Stimulated activated CD8-positive, alpha-beta memory T cell treated with anti-CD3 and anti-CD28 coated beads, Interleukin-12 subunit alpha, Interleukin-12 subunit beta, amount 100 ng/mL, for 24 hours (primary cell): ENCODE results near the gene CFHR4.
"Not testable (repeated sequence)": the region's sequence is repeated elsewhere in the genome, so short reads cannot be mapped to it uniquely, and the experiment has no call there.

Experiments
- DNase-seq: peaks from one replicate; pipeline ENCODE4 v3.0.0-alpha.2; 2020; ENCODE audit errors: extremely low read depth

CFHR4 gene

DNA sequence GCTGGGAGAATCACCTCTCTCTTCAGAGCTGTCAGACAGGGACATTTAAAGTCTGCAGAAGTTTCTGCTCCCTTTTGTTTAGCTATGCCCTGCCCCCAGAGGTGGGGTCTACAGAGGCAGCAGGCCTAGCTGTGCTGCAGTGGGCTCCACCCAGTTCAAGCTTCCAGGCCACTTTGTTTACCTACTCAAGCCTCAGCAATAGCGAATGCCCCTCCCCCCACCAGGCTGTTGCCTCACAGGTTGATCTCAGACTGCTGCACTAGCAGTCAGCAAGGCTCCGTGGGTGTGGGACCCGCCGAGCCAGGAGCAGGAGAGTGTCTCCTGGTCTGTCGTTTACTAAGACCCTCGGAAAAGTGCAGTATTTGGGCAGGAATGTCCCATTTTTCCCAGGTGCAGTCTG lies 53.6 kb downstream of the CFHR4 start:
- not testable (repeated sequence) for DNase-seq

DNA sequence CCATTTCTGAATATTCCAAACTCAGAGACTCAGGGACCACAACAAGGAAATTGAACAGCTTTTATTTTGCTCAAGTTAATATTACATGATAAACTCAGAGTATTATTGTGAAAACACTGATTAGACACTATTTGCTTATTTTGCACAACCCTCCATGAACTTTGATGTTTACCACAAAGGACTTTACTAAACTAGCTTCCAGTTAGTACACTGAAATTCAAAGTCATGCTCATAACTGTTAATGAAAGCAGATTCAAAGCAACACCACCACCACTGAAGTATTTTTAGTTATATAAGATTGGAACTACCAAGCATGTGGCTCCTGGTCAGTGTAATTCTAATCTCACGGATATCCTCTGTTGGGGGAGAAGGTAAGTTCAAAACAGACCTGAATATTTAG lies 55.7 kb downstream of the CFHR4 start, which contains the start of gene CFHR2:
Gene CFHR2 (plus strand): TSS at position 171 of the 400 bp plus-strand sequence. CDS start 143 bp downstream, at position 314.
- DNase-seq = not testable (repeated sequence)

GRCh38 chr1:196951711-196952394 lies 64.0 kb downstream of the CFHR4 start:
- DNase-seq = no peak

- no peak for DNase-seq
Observed at GRCh38 chr1:196954778-196955177, 66.9 kb downstream of the CFHR4 start.

GRCh38 chr1:196955926-196956325 lies 68.1 kb downstream of the CFHR4 start:
- DNase-seq = no peak

DNA sequence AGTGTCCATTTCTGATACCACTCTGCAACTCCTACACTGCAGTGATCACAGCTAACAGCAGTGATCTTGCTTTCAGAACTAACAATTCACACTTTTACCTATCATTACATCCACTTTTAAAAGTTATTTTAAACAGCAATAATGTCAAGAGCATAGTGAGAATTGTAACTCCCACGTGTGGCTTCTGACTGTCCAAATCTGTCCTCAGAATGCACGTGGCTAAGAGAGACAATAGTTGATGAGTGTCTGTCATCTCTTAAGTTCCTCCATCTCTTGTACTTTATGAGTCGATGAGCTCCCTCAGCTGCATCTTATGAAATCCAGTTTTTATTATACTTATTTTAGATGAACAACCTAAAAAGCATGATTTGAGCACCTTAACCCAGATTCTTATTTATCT lies 73.0 kb downstream of the CFHR4 start:
- DNase-seq = no peak
